ENCODE data around the gene TAF1D. TPM values are rescaled to one million over a fixed set of nuclear protein-coding genes. Genes with fewer than 3 reads are reported as not detected.

Gene TAF1D
- total RNA-seq, 4 donors from 2014 or later: 34.7 to 61.8 (median 46.3) TPM

DNA sequence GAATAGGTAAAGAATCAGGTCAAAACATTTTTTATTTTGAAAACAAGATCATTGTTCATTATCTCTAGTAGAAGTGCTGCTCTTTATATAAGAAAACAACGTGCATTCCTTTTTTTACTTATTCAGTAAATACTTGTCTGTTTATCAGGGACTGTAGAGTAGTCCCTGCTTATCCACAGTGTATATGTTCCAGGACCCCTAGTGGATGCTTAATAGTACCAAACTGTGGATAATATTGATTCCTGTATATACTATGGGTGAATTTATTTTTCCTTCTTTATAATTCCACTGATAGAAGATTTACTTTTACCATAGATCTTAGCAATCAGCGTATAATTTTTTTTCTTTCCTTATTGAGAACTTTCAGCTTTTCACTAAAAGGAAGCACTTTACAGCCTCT, 47.2 kb downstream of the TAF1D start:
- H3K4me3 ChIP-seq: no peak overlapping the region
- H3K9me3 ChIP-seq: no peaks in the 10 kb centered on the region
- no peaks in the 10 kb centered on the region for H3K4me1 ChIP-seq
- DNase-seq (ENCODE audit: extremely low spot score): no peak
- TF ChIP-seq EP300 (IDR thresholded peaks at IDR 0.05) (no peak), POLR2AphosphoS5 (IDR thresholded peaks at IDR 0.05) (no peak), POLR2A (IDR thresholded peaks at IDR 0.05; ENCODE audit: low read depth) (no peak)
- TF ChIP-seq, protein P1, sequence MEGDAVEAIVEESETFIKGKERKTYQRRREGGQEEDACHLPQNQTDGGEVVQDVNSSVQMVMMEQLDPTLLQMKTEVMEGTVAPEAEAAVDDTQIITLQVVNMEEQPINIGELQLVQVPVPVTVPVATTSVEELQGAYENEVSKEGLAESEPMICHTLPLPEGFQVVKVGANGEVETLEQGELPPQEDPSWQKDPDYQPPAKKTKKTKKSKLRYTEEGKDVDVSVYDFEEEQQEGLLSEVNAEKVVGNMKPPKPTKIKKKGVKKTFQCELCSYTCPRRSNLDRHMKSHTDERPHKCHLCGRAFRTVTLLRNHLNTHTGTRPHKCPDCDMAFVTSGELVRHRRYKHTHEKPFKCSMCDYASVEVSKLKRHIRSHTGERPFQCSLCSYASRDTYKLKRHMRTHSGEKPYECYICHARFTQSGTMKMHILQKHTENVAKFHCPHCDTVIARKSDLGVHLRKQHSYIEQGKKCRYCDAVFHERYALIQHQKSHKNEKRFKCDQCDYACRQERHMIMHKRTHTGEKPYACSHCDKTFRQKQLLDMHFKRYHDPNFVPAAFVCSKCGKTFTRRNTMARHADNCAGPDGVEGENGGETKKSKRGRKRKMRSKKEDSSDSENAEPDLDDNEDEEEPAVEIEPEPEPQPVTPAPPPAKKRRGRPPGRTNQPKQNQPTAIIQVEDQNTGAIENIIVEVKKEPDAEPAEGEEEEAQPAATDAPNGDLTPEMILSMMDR (IDR thresholded peaks at IDR 0.05): no peak
- H3K27ac ChIP-seq (replicated peaks in 1 of 4): no peak overlapping the region
- peaks cover 49 to 96% (median 76%) of the 10 kb centered on the region in 4 donors for H3K36me3 ChIP-seq
- whole genome bisulfite sequencing: 90% methylated on average over 2 of the region's 2 CpGs
- intact Hi-C loops (cut with DNase I): no loop called here
- no peaks in the 10 kb centered on the region for H3K27me3 ChIP-seq

DNA sequence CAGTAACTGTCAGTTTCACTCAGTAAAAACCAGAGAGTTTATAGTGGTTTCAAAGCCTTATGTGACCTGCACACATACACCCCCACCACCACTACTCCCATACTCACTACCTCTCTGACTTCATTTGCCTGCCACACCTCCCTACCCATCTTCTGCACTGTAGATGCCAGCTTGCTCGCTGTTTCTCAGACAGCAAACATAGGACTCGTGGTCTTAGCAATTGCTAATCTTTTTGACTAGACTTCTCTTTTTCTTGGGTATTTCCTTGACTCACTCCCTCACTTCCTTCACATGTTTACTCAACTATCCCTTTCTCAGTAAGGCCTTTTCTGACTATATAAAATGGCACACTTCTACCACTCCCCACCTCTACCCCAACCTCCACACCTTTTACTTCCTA, 52.1 kb downstream of the TAF1D start:
- intact Hi-C loops (cut with DNase I): no loop called here
- Histone ChIP-seq H3K9me3 (no peaks in the 10 kb centered on the region), H3K27ac (replicated peaks in 1 of 4) (no peak overlapping the region), H3K27me3 (no peaks in the 10 kb centered on the region), H3K4me3 (no peak overlapping the region), H3K4me1 (no peaks in the 10 kb centered on the region), H3K36me3 (peaks cover 24 to 90% (median 74%) of the 10 kb centered on the region in 4 donors)
- 89% methylated on average over 2 of the region's 2 CpGs for WGBS
- TF ChIP-seq, protein P1 (IDR thresholded peaks at IDR 0.05): no peak
- no peak for TF ChIP-seq POLR2A (IDR thresholded peaks at IDR 0.05; ENCODE audit: low read depth)
- no peak for TF ChIP-seq EP300 (IDR thresholded peaks at IDR 0.05)
- no peak for DNase-seq (ENCODE audit: extremely low spot score)

DNA sequence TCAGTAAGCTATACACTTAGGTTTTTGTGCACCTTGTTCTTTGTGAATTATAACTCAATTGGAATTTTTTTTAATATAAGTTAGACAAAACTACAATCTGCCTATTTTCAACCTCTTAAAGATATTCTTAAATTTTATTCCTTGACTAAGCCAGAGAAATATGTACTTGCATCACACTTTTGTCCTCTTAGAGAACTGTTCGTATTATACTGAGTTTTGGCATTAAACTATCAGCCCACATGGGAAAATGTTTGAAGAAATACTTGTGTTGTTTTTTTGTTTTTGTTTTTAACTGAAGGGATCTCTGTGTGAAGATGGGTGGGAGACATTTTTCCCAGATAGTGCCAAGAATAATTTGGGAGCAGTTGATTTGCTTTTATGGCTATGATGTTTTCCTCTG, 54.5 kb downstream of the TAF1D start:
- Histone ChIP-seq H3K4me3 (no peak overlapping the region), H3K36me3 (peaks cover 27 to 95% (median 80%) of the 10 kb centered on the region in 4 donors), H3K27me3 (no peaks in the 10 kb centered on the region), H3K9me3 (no peaks in the 10 kb centered on the region), H3K4me1 (no peaks in the 10 kb centered on the region), H3K27ac (replicated peaks in 1 of 4) (no peak overlapping the region)
- 43% methylated on average over 1 of the region's 1 CpG for WGBS
- DNase-seq (ENCODE audit: extremely low spot score): no peak
- intact Hi-C loops (cut with DNase I): no loop called here
- TF ChIP-seq, protein P1 (IDR thresholded peaks at IDR 0.05): no peak
- no peak for TF ChIP-seq POLR2A (IDR thresholded peaks at IDR 0.05; ENCODE audit: low read depth)
- no peak for TF ChIP-seq EP300 (IDR thresholded peaks at IDR 0.05)
- no peak for TF ChIP-seq POLR2AphosphoS5 (IDR thresholded peaks at IDR 0.05)

DNA sequence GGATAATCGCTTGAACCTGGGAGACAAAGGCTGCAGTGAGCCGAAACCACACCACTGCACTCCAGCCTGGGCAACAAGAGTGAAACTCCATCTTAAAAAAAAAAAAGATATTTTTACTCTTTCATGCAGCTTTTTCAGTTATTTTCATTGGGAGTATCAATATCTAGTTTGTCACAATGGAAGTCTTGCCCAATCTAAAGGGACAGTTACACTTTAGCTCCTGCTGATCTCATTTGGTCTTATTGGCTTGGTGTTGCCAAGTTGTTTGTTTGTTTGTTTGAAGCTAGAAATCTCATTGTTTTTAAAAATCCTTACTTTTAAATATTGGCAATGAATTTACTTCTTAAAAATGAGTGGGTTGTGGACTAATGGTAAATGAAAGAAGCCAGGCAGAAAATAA, 55.1 kb downstream of the TAF1D start:
- peaks cover 23 to 94% (median 76%) of the 10 kb centered on the region in 4 donors for H3K36me3 ChIP-seq

More for the DNA sequence above, 55.1 kb downstream of the TAF1D start:
- DNase-seq (ENCODE audit: extremely low spot score): no peak
- Histone ChIP-seq H3K27ac (replicated peaks in 1 of 4) (no peak overlapping the region), H3K9me3 (no peaks in the 10 kb centered on the region), H3K4me1 (no peaks in the 10 kb centered on the region), H3K4me3 (no peak overlapping the region), H3K27me3 (no peaks in the 10 kb centered on the region)
- intact Hi-C loops (cut with DNase I): no loop called here
- WGBS: 100% methylated on average over 2 of the region's 2 CpGs
- TF ChIP-seq POLR2AphosphoS5 (IDR thresholded peaks at IDR 0.05) (no peak), EP300 (IDR thresholded peaks at IDR 0.05) (no peak), POLR2A (IDR thresholded peaks at IDR 0.05; ENCODE audit: low read depth) (no peak)
- TF ChIP-seq, protein P1 (IDR thresholded peaks at IDR 0.05): no peak

Small RNA genes lying within 50 kb of the gene (small RNA-seq; reads per million reads assigned to genes)
- 0 reads per million in 3 donors for gene RF00019
- gene RF00493: 38.0 to 42.9 (median 41.6) reads per million in 3 donors
- gene SCARNA9: 0 to 0.93 (median 0) reads per million in 3 donors
- 0 reads per million in 3 donors for gene SNORA1
- 0 reads per million in 3 donors for gene SNORA18
- gene SNORA25: 0 reads per million in 3 donors
- 0 reads per million in 3 donors for gene SNORA32
- gene SNORA40: 0 reads per million in 3 donors
- gene SNORA8: 0 reads per million in 3 donors
- 0 reads per million in 3 donors for gene SNORD5
- 619 to 667 (median 647) reads per million in 3 donors for gene SNORD6

Other genes starting within 250 kb of the TAF1D start
- 10 to 100 TPM in 2 of 4 donors, 1 to 10 TPM in 2; 6.2 to 18.6 (median 10.3) TPM for gene SMCO4, start 198.1 kb downstream of the TAF1D start, total RNA-seq
- 10 to 100 TPM; 10.1 to 13.3 (median 11.9) TPM for gene CEP295, start 79.8 kb downstream of the TAF1D start, total RNA-seq
- gene C11orf54, start 177 bp upstream of the TAF1D start, total RNA-seq: 10 to 100 TPM; 27.7 to 46.7 (median 37.9) TPM
- gene MED17, start 42.8 kb upstream of the TAF1D start, total RNA-seq: 10 to 100 TPM; 18.9 to 27.8 (median 22.3) TPM
- gene VSTM5, start 109.1 kb upstream of the TAF1D start, total RNA-seq: under 1 TPM in 3 of 4 donors, not detected in 1; 0.17 to 0.39 (median 0.17) TPM